ENCODE data around the gene ZNF521. TPM values are rescaled to one million over a fixed set of nuclear protein-coding genes. Genes with fewer than 3 reads are reported as not detected.

Gene ZNF521
- polyA plus RNA-seq, 3 donors: 0.07 to 0.20 TPM; not detected in 1

DNA sequence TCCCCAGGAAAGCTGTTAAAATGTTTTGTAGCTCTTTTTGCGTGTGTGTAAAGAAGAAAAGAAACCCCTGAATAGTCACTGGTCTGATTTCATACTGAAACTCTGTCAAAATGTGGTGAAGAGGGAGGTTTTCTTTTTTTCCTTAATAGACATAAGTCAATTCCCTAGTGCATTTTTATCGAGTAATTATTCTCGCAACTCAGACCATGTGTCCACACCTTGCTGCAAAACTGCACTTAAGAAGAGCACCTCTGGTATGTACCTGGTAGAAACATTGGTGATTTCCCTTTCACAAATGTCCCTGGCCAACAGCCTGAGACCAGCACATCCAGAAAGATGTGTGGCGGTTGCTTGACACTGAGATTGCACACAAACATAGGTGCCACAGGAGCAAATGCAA lies 159.9 kb downstream of the ZNF521 start:
- Histone ChIP-seq H4K20me1 (ENCODE audit: insufficient read depth, low read length) (no peaks in the 10 kb centered on the region), H3K4me1 (ENCODE audit: control insufficient read depth in 1 of 2, insufficient read depth in 2 of 2, low read length in 2 of 2) (no peaks in the 10 kb centered on the region), H3K27me3 (ENCODE audit: control insufficient read depth in 2 of 2, insufficient read depth in 2 of 2, low read length in 2 of 2) (no peaks in the 10 kb centered on the region), H2AFZ (ENCODE audit: insufficient read depth, low read depth, low read length, poor library complexity, severe bottlenecking) (no peak overlapping the region), H3K36me3 (replicated peaks in 1 of 2; ENCODE audit: control insufficient read depth in 1 of 2, insufficient read depth in 2 of 2, low read length in 2 of 2) (no peaks in the 10 kb centered on the region), H3K9me3 (replicated peaks in 1 of 2; ENCODE audit: control insufficient read depth in 1 of 2, insufficient read depth in 1 of 2, low read length in 2 of 2) (no peaks in the 10 kb centered on the region), H3K4me2 (replicated peaks; ENCODE audit: extremely low read depth, low read length, poor library complexity, severe bottlenecking) (no peak overlapping the region), H3K79me2 (ENCODE audit: insufficient read depth, low read length) (no peaks in the 10 kb centered on the region), H3K27ac (ENCODE audit: low read depth in 1 of 2, low read length in 2 of 2) (no peak overlapping the region), H3K9ac (ENCODE audit: insufficient read depth, low read length, poor library complexity, severe bottlenecking) (no peak overlapping the region), H3K4me3 (replicated peaks in 1 of 3; ENCODE audit: low read depth in 2 of 3, low read length in 3 of 3) (no peak overlapping the region)
- Mint-ChIP-seq H3K4me3 (no peak overlapping the region), H3K27me3 (ENCODE audit: low read depth in 3 of 3) (no peaks in the 10 kb centered on the region), H3K27ac (no peak overlapping the region), H3K4me1 (no peaks in the 10 kb centered on the region), H3K9me3 (no peaks in the 10 kb centered on the region), H3K36me3 (no peaks in the 10 kb centered on the region)
- TF ChIP-seq, protein P1, sequence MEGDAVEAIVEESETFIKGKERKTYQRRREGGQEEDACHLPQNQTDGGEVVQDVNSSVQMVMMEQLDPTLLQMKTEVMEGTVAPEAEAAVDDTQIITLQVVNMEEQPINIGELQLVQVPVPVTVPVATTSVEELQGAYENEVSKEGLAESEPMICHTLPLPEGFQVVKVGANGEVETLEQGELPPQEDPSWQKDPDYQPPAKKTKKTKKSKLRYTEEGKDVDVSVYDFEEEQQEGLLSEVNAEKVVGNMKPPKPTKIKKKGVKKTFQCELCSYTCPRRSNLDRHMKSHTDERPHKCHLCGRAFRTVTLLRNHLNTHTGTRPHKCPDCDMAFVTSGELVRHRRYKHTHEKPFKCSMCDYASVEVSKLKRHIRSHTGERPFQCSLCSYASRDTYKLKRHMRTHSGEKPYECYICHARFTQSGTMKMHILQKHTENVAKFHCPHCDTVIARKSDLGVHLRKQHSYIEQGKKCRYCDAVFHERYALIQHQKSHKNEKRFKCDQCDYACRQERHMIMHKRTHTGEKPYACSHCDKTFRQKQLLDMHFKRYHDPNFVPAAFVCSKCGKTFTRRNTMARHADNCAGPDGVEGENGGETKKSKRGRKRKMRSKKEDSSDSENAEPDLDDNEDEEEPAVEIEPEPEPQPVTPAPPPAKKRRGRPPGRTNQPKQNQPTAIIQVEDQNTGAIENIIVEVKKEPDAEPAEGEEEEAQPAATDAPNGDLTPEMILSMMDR (IDR thresholded peaks at IDR 0.05): no peak
- no peak for DNase-seq
- no CpG with 5 or more reads among the region's 4 CpGs for WGBS (ENCODE audit: insufficient coverage)
- intact Hi-C loops (cut with micrococcal nuclease): no loop called here

DNA sequence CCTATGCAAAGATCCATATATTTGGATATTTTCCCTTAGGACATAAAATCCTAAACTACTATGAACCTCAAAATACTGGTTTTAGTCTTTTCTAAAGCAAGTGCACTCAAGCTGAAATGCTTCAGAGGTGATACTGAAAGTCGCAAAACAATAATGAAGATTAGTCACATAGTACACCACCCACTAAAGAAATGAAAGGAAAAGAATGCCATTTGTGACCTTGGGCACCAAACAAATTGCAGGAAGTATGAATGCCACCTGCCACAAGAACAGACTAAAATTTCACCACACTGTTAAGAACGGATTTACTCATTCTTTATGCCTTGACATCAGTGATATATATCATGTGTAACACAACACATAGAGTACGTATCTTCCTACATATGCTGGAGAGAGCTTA lies 161.5 kb downstream of the ZNF521 start:
- no peaks in the 10 kb centered on the region for H3K27me3 ChIP-seq (ENCODE audit: control insufficient read depth in 2 of 2, insufficient read depth in 2 of 2, low read length in 2 of 2)
- Mint-ChIP-seq H3K4me3 (no peak overlapping the region), H3K9me3 (no peaks in the 10 kb centered on the region), H3K36me3 (no peaks in the 10 kb centered on the region), H3K27me3 (ENCODE audit: low read depth in 3 of 3) (peaks cover 0 to under 1% (median 0%) of the 10 kb centered on the region in 3 donors), H3K27ac (no peak overlapping the region), H3K4me1 (no peaks in the 10 kb centered on the region)
- no peak overlapping the region for H3K4me2 ChIP-seq (replicated peaks; ENCODE audit: extremely low read depth, low read length, poor library complexity, severe bottlenecking)
- H3K9ac ChIP-seq (ENCODE audit: insufficient read depth, low read length, poor library complexity, severe bottlenecking): no peak overlapping the region
- no CpG with 5 or more reads among the region's 3 CpGs for WGBS (ENCODE audit: insufficient coverage)
- no peaks in the 10 kb centered on the region for H3K4me1 ChIP-seq (ENCODE audit: control insufficient read depth in 1 of 2, insufficient read depth in 2 of 2, low read length in 2 of 2)
- DNase-seq: no peak
- H3K27ac ChIP-seq (ENCODE audit: low read depth in 1 of 2, low read length in 2 of 2): no peak overlapping the region
- H3K9me3 ChIP-seq (replicated peaks in 1 of 2; ENCODE audit: control insufficient read depth in 1 of 2, insufficient read depth in 1 of 2, low read length in 2 of 2): no peaks in the 10 kb centered on the region
- intact Hi-C loops (cut with micrococcal nuclease): no loop called here
- no peaks in the 10 kb centered on the region for H4K20me1 ChIP-seq (ENCODE audit: insufficient read depth, low read length)
- H3K79me2 ChIP-seq (ENCODE audit: insufficient read depth, low read length): no peaks in the 10 kb centered on the region
- no peak overlapping the region for H2AFZ ChIP-seq (ENCODE audit: insufficient read depth, low read depth, low read length, poor library complexity, severe bottlenecking)
- TF ChIP-seq, protein P1 (IDR thresholded peaks at IDR 0.05): no peak
- no peaks in the 10 kb centered on the region for H3K36me3 ChIP-seq (replicated peaks in 1 of 2; ENCODE audit: control insufficient read depth in 1 of 2, insufficient read depth in 2 of 2, low read length in 2 of 2)
- H3K4me3 ChIP-seq (replicated peaks in 1 of 3; ENCODE audit: low read depth in 2 of 3, low read length in 3 of 3): no peak overlapping the region

Data from CD14-positive monocyte (primary cell).